GM12878 (cell line): ENCODE results near the gene ALG10B. TPM values are rescaled to one million over a fixed set of nuclear protein-coding genes. Genes with fewer than 3 reads are reported as not detected.
"Not testable (repeated sequence)": the region's sequence is repeated elsewhere in the genome, so short reads cannot be mapped to it uniquely, and the experiment has no call there.

Experiments used
- ATAC-seq: fragments of 200-7000 bp; cut with Tn5 transposase; 3 replicates; pipeline ENCODE4 v1.9.1; 2020; ENCODE audit warnings: mild to moderate bottlenecking, moderate library complexity
- BruUV-seq: library from RNA; stranded (reverse); fragments of 400-500 nt; replicated peaks from 2 replicates; lab custom pipeline; 2021; lab: Mats Ljungman, UMichigan
- CTCF ChIA-PET: fragments of 300-600 bp; sonication (Branson Sonifier 250); formaldehyde crosslinking; extraction: SDS; loops from one replicate; lab custom pipeline; 2021; ENCODE audit warnings: inconsistent platforms; lab: Yijun Ruan, JAX
- POLR2A ChIA-PET: fragments of 350-600 bp; formaldehyde crosslinking; extraction: SDS; loops from one replicate; lab custom pipeline; 2021; ENCODE audit warnings: inconsistent platforms; lab: Charles Lee
- RAD21 ChIA-PET: fragments of 300-600 bp; sonication (Branson Sonifier 250); formaldehyde crosslinking; loops from one replicate; lab custom pipeline; 2023; ENCODE audit warnings: antibody characterized with exemption; ENCODE audit not compliant: unreplicated experiment; lab: Charles Lee
- SMC1A ChIA-PET: fragments of 300-600 bp; sonication (Branson Sonifier 250); formaldehyde crosslinking; loops from one replicate; lab custom pipeline; 2023; ENCODE audit not compliant: unreplicated experiment, uncharacterized antibody; lab: Charles Lee
- DNase-seq: peaks from one replicate; pipeline ENCODE4 v3.0.0-alpha.2; 2011; ENCODE audit warnings: low read depth, low spot score
- FAIRE-seq: peaks from 3 replicates; lab custom pipeline; 2011; peaks lifted over from hg19 to GRCh38; lab: Jason Lieb, UNC
- H2AFZ ChIP-seq: 2 replicates; pipeline ENCODE4 v1.6.0; 2011; ENCODE audit warnings: low read depth, low read length, control low read depth; ENCODE audit not compliant: control insufficient read depth
- H3K27ac ChIP-seq: 2 replicates; pipeline ENCODE4 v1.5.1; 2011; ENCODE audit warnings: control low read depth; ENCODE audit not compliant: control insufficient read depth, insufficient read depth
- H3K27me3 ChIP-seq, 2 experiments: replicated peaks in 1 of 2; 2 replicates each; pipeline versions ENCODE4 v1.6.0 to v1.6.1; 2011; ENCODE audit warnings: low read length in 1 of 2; ENCODE audit not compliant: control insufficient read depth in 2 of 2, insufficient read depth in 2 of 2
- H3K36me3 ChIP-seq, 2 experiments: 2 replicates each; pipeline ENCODE4 v1.5.1; 2011; ENCODE audit warnings: low read length in 1 of 2; ENCODE audit not compliant: control insufficient read depth in 2 of 2, insufficient read depth in 2 of 2
- H3K4me1 ChIP-seq: 2 replicates; pipeline ENCODE4 v1.6.1; 2011; ENCODE audit warnings: mild to moderate bottlenecking, low read length, moderate library complexity, mixed read lengths; ENCODE audit not compliant: control insufficient read depth, insufficient read depth
- H3K4me2 ChIP-seq: 2 replicates; pipeline ENCODE4 v1.6.0; 2011; ENCODE audit warnings: control low read depth; ENCODE audit not compliant: control insufficient read depth, insufficient read depth
- H3K4me3 ChIP-seq: fragments of 200-600 bp; sonication (generic); 2 replicates; pipeline ENCODE4 v1.5.1; 2016
- H3K79me2 ChIP-seq: 2 replicates; pipeline ENCODE4 v1.6.0; 2011; ENCODE audit warnings: low read length; ENCODE audit not compliant: control insufficient read depth, insufficient read depth
- H3K9ac ChIP-seq: 2 replicates; pipeline ENCODE4 v1.8.0; 2011; ENCODE audit warnings: low read length, control low read depth, mixed read lengths; ENCODE audit not compliant: control insufficient read depth, insufficient read depth
- H3K9me3 ChIP-seq: replicated peaks from 3 replicates; pipeline ENCODE4 v1.5.1; 2011; ENCODE audit warnings: mild to moderate bottlenecking, low read length; ENCODE audit not compliant: control insufficient read depth, insufficient read depth
- H4K20me1 ChIP-seq: 2 replicates; pipeline ENCODE4 v1.6.0; 2011; ENCODE audit not compliant: control insufficient read depth, insufficient read depth
- CHD1 ChIP-seq: IDR thresholded peaks from 2 replicates; pipeline ENCODE4 v1.6.1; 2012; ENCODE audit warnings: low read depth, low read length, improper control_type of control experiment
- PKNOX1 ChIP-seq: fragments of 450-650 bp; IDR thresholded peaks from 2 replicates; pipeline ENCODE4 v1.6.1; 2016; ENCODE audit warnings: mild to moderate bottlenecking
- RB1 ChIP-seq: fragments of 450-650 bp; formaldehyde crosslinking; IDR thresholded peaks from 2 replicates; pipeline ENCODE4 v1.6.1; 2017; ENCODE audit warnings: mild to moderate bottlenecking, borderline replicate concordance
- USF1 ChIP-seq: IDR thresholded peaks from 2 replicates; pipeline ENCODE4 v1.6.1; 2011; ENCODE audit warnings: borderline replicate concordance, low read depth, mild to moderate bottlenecking, moderate library complexity, mixed read lengths, low read length; ENCODE audit not compliant: insufficient read depth; ENCODE audit errors: extremely low read length
- YBX1 ChIP-seq: fragments of 450-650 bp; IDR thresholded peaks from 2 replicates; pipeline ENCODE4 v1.6.1; 2016; ENCODE audit warnings: antibody characterized with exemption
- WGBS: methylation state at CpG from one replicate; pipeline ENCODE4 v1.1.6; 2016; ENCODE audit warnings: low lambda C conversion rate; ENCODE audit not compliant: insufficient replicate concordance, insufficient coverage; ENCODE audit errors: missing lambda C conversion rate; 5-methylcytosine and 5-hydroxymethylcytosine counted together
- in situ Hi-C: fragments of 300-500 bp; cut with MboI; formaldehyde crosslinking; loops from 9 replicates; pipeline ENCODE4 v1.14.3; 2018; ENCODE audit warnings: mixed read lengths
- intact Hi-C: fragments of 100-400 bp; cut with micrococcal nuclease; formaldehyde crosslinking; loops from one replicate; pipeline ENCODE4 v1.14.2; 2022; ENCODE audit not compliant: unreplicated experiment
- polyA plus RNA-seq, 11 experiments: library from polyadenylated mRNA; depleted of rRNA in 4 of 11; unstranded in 6 of 11; stranded (reverse) in 5 of 11; fragments of >200 nt; fragmentation: Nextera tagmentation in 4 of 11; fragmentation: Illumina TruSeq in 1 of 11; extraction: Ambion mirVana in 4 of 11; extraction: Trizol in 1 of 11; gene quantifications; 1 replicate in 1 of 11; 2 replicates in 10 of 11; pipeline versions ENCODE4 v1.2.1 to v1.2.3, GENCODE V29; 2011 to 2016; ENCODE audit warnings: inconsistent platforms in 2 of 11, missing spikeins in 2 of 11, low read depth in 1 of 11
- total RNA-seq, 4 experiments: library from RNA; depleted of rRNA in 3 of 4; stranded (reverse); fragments of >200 nt in 3 of 4; fragmentation: Illumina TruSeq in 1 of 4; extraction: Trizol in 1 of 4; gene quantifications; 2 replicates each; pipeline versions ENCODE4 v1.2.1 to v1.2.3, GENCODE V29; 2013 to 2021

Gene ALG10B
- total and polyA plus RNA-seq, 10 of the 15 experiments (the other 5 are each of a cell fraction or from before 2014, with no cell fraction given) = 2.0 to 23.7 (median 8.8) TPM

- RAD21 ChIA-PET = interaction anchor here (1.3 to 1.4 kb wide), 2 partner anchors 9 to 574 kb away, joined by 3 read pairs; no protein-coding TSS in a partner anchor
- 100% methylated on average over 2 of the region's 2 CpGs for WGBS
- in situ Hi-C loops, H3K4me2 ChIP-seq, H4K20me1 ChIP-seq, H3K9me3 ChIP-seq, ATAC-seq, H3K27me3 ChIP-seq, H2AFZ ChIP-seq, H3K79me2 ChIP-seq, POLR2A ChIA-PET, H3K4me1 ChIP-seq, SMC1A ChIA-PET, H3K27ac ChIP-seq, H3K9ac ChIP-seq, FAIRE-seq, H3K4me3 ChIP-seq, BruUV-seq, DNase-seq, H3K36me3 ChIP-seq, CTCF ChIA-PET: not testable (repeated sequence)
- intact Hi-C loops = loop anchor here (10.0 kb wide), 1 partner anchor 263 kb away; no protein-coding TSS in a partner anchor
These were observed 5.4 kb downstream of the ALG10B start for GRCh38 chr12:38321966-38322365.

GRCh38 chr12:38324912-38325311, 8.3 kb downstream of the ALG10B start:
- no peak for TF ChIP-seq YBX1
- no peak for TF ChIP-seq USF1
- TF ChIP-seq CHD1 = no peak
- TF ChIP-seq RB1 = no peak
- TF ChIP-seq PKNOX1 = no peak
- FAIRE-seq (no peak), ATAC-seq (no peak), DNase-seq (no peak)
- Histone ChIP-seq H4K20me1 (no peaks in the 10 kb centered on the region), H3K9me3 (no peaks in the 10 kb centered on the region), H3K9ac (no peak overlapping the region), H3K36me3 (no peaks in the 10 kb centered on the region), H3K4me2 (no peak overlapping the region), H3K27ac (no peak overlapping the region), H3K79me2 (no peaks in the 10 kb centered on the region), H3K4me1 (no peaks in the 10 kb centered on the region), H2AFZ (no peak overlapping the region), H3K4me3 (no peak overlapping the region), H3K27me3 (no peaks in the 10 kb centered on the region)
- ChIA-PET POLR2A (no interaction called here), RAD21 (interaction anchor here (1.9 kb wide), 1 partner anchor 582 kb away, joined by 5 read pairs; no protein-coding TSS in a partner anchor), CTCF (interaction anchor here (1.7 to 4.1 kb wide), 4 partner anchors 8 to 778 kb away, joined by 4 to 38 read pairs (median 6); partner anchors contain the start of gene ALG10B), SMC1A (interaction anchor here (1.2 to 1.4 kb wide), 2 partner anchors 582 to 586 kb away, joined by 3 read pairs; no protein-coding TSS in a partner anchor)
- intact Hi-C loops = loop anchor here (10.0 kb wide), 1 partner anchor 260 kb away; no protein-coding TSS in a partner anchor
- BruUV-seq = no TSS peak
- in situ Hi-C loops = loop anchor here (25.0 kb wide), 1 partner anchor 462 kb away; no protein-coding TSS in a partner anchor
- WGBS = 95% methylated on average over 2 of the region's 2 CpGs
